ENCODE measurements around the gene LNX2. TPM values are rescaled to one million over a fixed set of nuclear protein-coding genes. Genes with fewer than 3 reads are reported as not detected.

LNX2 gene
- polyA plus RNA-seq, 2 donors = 5.5 to 6.1 TPM

- 93 to 94% methylated on average over 11 of the region's 11 CpGs for WGBS, 2 donors
Observed at GRCh38 chr13:27562457-27562856, 57.9 kb downstream of the LNX2 start.

DNA sequence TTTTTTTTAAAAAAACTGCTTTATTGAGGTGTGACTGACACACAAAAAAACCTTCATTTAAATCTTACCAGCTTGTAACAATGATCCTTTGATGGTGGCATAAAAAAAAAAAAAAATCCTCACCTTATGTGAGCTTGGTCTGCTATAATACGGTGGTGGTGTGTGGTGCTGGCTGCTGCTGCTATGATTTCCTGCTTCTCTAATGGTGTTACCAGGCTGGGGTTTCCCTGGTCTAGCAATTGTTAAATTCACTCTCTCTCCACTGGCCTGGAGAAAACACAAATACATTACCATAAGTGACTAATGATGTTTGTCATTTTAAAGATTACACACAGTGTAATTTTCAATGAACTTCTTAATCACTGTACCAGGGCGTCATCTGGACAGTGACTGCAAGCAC, 60.6 kb downstream of the LNX2 start:
- Histone ChIP-seq H3K36me3 (ENCODE audit: control insufficient read depth in 2 of 2, insufficient read depth in 2 of 2, low read length in 1 of 2) (peaks cover 0 to 8% of the 10 kb centered on the region in 2 donors), H3K27ac (ENCODE audit: low read depth in 2 of 2, low read length in 1 of 2) (no peak overlapping the region), H3K9me3 (ENCODE audit: control insufficient read depth in 2 of 2, insufficient read depth in 1 of 2, low read depth in 1 of 2, low read length in 1 of 2) (no peaks in the 10 kb centered on the region), H3K27me3 (ENCODE audit: control insufficient read depth in 1 of 2, insufficient read depth in 2 of 2, low read length in 2 of 2) (no peaks in the 10 kb centered on the region), H3K4me1 (ENCODE audit: control insufficient read depth in 2 of 2, insufficient read depth in 2 of 2, low read length in 1 of 2) (no peaks in the 10 kb centered on the region), H3K4me3 (ENCODE audit: low read depth in 1 of 2, low read length in 2 of 2) (no peak overlapping the region)
- WGBS, 2 donors = 63 to 73% methylated on average over 2 of the region's 2 CpGs

More at GRCh38 chr13:27562457-27562856, 57.9 kb downstream of the LNX2 start:
- Histone ChIP-seq H3K27ac (ENCODE audit: low read depth in 2 of 2, low read length in 1 of 2) (no peak overlapping the region), H3K9me3 (ENCODE audit: control insufficient read depth in 2 of 2, insufficient read depth in 1 of 2, low read depth in 1 of 2, low read length in 1 of 2) (no peaks in the 10 kb centered on the region), H3K4me1 (ENCODE audit: control insufficient read depth in 2 of 2, insufficient read depth in 2 of 2, low read length in 1 of 2) (no peaks in the 10 kb centered on the region), H3K36me3 (ENCODE audit: control insufficient read depth in 2 of 2, insufficient read depth in 2 of 2, low read length in 1 of 2) (peaks cover 0 to 6% of the 10 kb centered on the region in 2 donors), H3K4me3 (ENCODE audit: low read depth in 1 of 2, low read length in 2 of 2) (no peak overlapping the region), H3K27me3 (ENCODE audit: control insufficient read depth in 1 of 2, insufficient read depth in 2 of 2, low read length in 2 of 2) (no peaks in the 10 kb centered on the region)

DNA sequence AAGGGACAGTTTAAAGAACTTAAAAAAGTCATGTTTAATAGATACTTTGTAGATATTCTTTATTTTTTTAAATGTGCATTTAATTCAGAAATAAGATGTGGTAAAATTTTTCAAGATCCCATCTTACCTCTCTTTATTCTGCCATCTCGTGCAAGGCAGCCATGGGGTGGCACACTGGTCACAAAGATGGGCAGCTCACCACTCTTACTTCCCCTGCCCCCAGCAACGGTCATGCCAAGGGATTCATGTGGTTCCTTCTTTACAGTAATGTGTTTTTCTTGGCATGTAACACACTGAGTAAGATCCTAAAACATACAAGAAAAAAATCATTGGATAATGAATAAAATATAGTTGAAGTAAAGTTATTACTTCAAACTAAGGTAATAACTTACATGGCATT, 64.2 kb downstream of the LNX2 start:
- H3K27me3 ChIP-seq (ENCODE audit: control insufficient read depth in 1 of 2, insufficient read depth in 2 of 2, low read length in 2 of 2) = no peaks in the 10 kb centered on the region
- H3K9me3 ChIP-seq (ENCODE audit: control insufficient read depth in 2 of 2, insufficient read depth in 1 of 2, low read depth in 1 of 2, low read length in 1 of 2) = no peaks in the 10 kb centered on the region
- H3K36me3 ChIP-seq (ENCODE audit: control insufficient read depth in 2 of 2, insufficient read depth in 2 of 2, low read length in 1 of 2) = peaks cover 4 to 11% of the 10 kb centered on the region in 2 donors
- no peaks in the 10 kb centered on the region for H3K4me1 ChIP-seq (ENCODE audit: control insufficient read depth in 2 of 2, insufficient read depth in 2 of 2, low read length in 1 of 2)
- H3K4me3 ChIP-seq (ENCODE audit: low read depth in 1 of 2, low read length in 2 of 2) = no peak overlapping the region
- 55 to 61% methylated on average over 2 of the region's 2 CpGs for WGBS, 2 donors
- H3K27ac ChIP-seq (ENCODE audit: low read depth in 2 of 2, low read length in 1 of 2) = no peak overlapping the region

GRCh38 chr13:27551562-27551961, 68.8 kb downstream of the LNX2 start:
- WGBS, 2 donors = 78 to 92% methylated on average over 4 of the region's 4 CpGs
- no peak overlapping the region for H3K27ac ChIP-seq (ENCODE audit: low read depth in 2 of 2, low read length in 1 of 2)
- no peak overlapping the region for H3K4me3 ChIP-seq (ENCODE audit: low read depth in 1 of 2, low read length in 2 of 2)
- no peaks in the 10 kb centered on the region for H3K4me1 ChIP-seq (ENCODE audit: control insufficient read depth in 2 of 2, insufficient read depth in 2 of 2, low read length in 1 of 2)
- H3K36me3 ChIP-seq (ENCODE audit: control insufficient read depth in 2 of 2, insufficient read depth in 2 of 2, low read length in 1 of 2) = peaks cover 9 to 13% of the 10 kb centered on the region in 2 donors
- no peaks in the 10 kb centered on the region for H3K27me3 ChIP-seq (ENCODE audit: control insufficient read depth in 1 of 2, insufficient read depth in 2 of 2, low read length in 2 of 2)
- no peaks in the 10 kb centered on the region for H3K9me3 ChIP-seq (ENCODE audit: control insufficient read depth in 2 of 2, insufficient read depth in 1 of 2, low read depth in 1 of 2, low read length in 1 of 2)

DNA sequence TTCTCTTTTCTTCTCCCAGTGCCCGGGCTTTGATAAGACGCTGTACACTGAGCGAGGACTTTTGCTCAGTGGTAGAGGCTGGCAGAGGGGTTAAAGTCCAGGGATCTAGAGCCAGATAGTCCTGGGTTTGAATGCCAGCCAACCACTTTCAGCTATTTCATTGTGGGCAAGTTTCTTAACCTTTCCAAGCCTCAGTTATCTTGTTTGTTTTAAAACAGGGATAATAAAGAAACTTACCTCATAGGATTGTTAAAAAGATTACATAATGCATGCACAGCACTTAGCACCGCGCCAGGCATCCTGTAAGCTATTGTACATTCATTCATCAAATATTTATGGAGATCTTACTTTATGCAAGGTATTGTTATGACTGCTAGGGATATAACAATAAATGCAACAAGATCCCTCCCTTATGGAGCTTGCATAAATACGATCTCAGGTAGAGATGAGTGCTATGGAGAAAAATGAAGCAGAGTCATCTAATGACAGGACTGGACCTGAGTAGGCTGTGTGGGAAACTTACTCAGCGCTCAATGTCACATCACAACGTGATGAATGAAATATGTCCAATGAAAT, 70.8 kb downstream of the LNX2 start:
- H3K9me3 ChIP-seq (ENCODE audit: control insufficient read depth in 2 of 2, insufficient read depth in 1 of 2, low read depth in 1 of 2, low read length in 1 of 2) = no peaks in the 10 kb centered on the region
- 71 to 90% methylated on average over 8 of the region's 8 CpGs for WGBS, 2 donors
- no peak overlapping the region for H3K27ac ChIP-seq (ENCODE audit: low read depth in 2 of 2, low read length in 1 of 2)
- H3K4me3 ChIP-seq (ENCODE audit: low read depth in 1 of 2, low read length in 2 of 2) = no peak overlapping the region
- H3K36me3 ChIP-seq (ENCODE audit: control insufficient read depth in 2 of 2, insufficient read depth in 2 of 2, low read length in 1 of 2) = peaks cover 9% of the 10 kb centered on the region in 2 donors
- no peaks in the 10 kb centered on the region for H3K27me3 ChIP-seq (ENCODE audit: control insufficient read depth in 1 of 2, insufficient read depth in 2 of 2, low read length in 2 of 2)
- H3K4me1 ChIP-seq (ENCODE audit: control insufficient read depth in 2 of 2, insufficient read depth in 2 of 2, low read length in 1 of 2) = no peaks in the 10 kb centered on the region

DNA sequence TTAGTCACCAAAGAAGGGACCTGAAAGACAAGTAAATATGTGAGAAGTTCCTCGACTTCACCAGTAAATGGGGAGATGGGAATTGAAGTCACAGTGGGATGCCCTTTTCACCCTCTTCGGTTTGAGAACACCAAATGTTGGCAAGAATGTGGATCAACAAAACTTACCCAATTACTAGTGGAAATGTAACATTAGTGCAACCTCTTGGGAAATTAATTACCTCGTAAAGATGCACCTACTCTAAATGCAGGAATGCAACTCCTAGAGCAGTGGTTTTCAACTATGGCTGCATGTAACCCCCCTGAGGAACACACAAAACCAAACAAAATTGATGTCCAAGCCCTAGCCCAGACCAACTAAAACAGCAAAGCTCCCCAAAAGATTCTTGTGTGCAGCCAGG, 78.1 kb downstream of the LNX2 start:
- Histone ChIP-seq H3K9me3 (ENCODE audit: control insufficient read depth in 2 of 2, insufficient read depth in 1 of 2, low read depth in 1 of 2, low read length in 1 of 2) (no peaks in the 10 kb centered on the region), H3K4me1 (ENCODE audit: control insufficient read depth in 2 of 2, insufficient read depth in 2 of 2, low read length in 1 of 2) (no peaks in the 10 kb centered on the region), H3K36me3 (ENCODE audit: control insufficient read depth in 2 of 2, insufficient read depth in 2 of 2, low read length in 1 of 2) (no peaks in the 10 kb centered on the region), H3K4me3 (ENCODE audit: low read depth in 1 of 2, low read length in 2 of 2) (no peak overlapping the region), H3K27me3 (ENCODE audit: control insufficient read depth in 1 of 2, insufficient read depth in 2 of 2, low read length in 2 of 2) (no peaks in the 10 kb centered on the region), H3K27ac (ENCODE audit: low read depth in 2 of 2, low read length in 1 of 2) (no peak overlapping the region)
- 83 to 84% methylated on average over 3 of the region's 3 CpGs for WGBS, 2 donors

DNA sequence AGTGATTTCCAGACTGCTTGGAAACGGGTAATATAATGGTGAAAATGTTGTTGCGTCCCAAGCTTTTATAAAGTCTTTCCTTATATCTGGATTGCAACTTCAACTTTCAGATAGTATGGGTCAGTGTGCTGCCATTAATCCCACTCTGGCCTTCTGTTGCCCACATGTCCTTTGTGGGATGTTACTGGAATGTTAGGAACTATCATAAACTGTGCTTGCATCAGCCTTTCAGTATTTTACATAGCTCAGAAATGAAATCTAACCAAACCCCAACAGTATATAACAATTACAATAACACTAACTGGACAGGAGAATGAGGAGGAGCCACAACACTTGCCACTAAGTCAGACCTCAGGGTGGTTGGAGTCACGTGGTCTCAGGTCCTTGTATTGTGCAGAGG, 78.9 kb downstream of the LNX2 start:
- H3K36me3 ChIP-seq (ENCODE audit: control insufficient read depth in 2 of 2, insufficient read depth in 2 of 2, low read length in 1 of 2) = no peaks in the 10 kb centered on the region
- no peaks in the 10 kb centered on the region for H3K9me3 ChIP-seq (ENCODE audit: control insufficient read depth in 2 of 2, insufficient read depth in 1 of 2, low read depth in 1 of 2, low read length in 1 of 2)
- 91 to 94% methylated on average over 3 of the region's 3 CpGs for WGBS, 2 donors
- H3K27me3 ChIP-seq (ENCODE audit: control insufficient read depth in 1 of 2, insufficient read depth in 2 of 2, low read length in 2 of 2) = no peaks in the 10 kb centered on the region
- H3K4me3 ChIP-seq (ENCODE audit: low read depth in 1 of 2, low read length in 2 of 2) = no peak overlapping the region
- H3K4me1 ChIP-seq (ENCODE audit: control insufficient read depth in 2 of 2, insufficient read depth in 2 of 2, low read length in 1 of 2) = no peaks in the 10 kb centered on the region
- H3K27ac ChIP-seq (ENCODE audit: low read depth in 2 of 2, low read length in 1 of 2) = no peak overlapping the region

DNA sequence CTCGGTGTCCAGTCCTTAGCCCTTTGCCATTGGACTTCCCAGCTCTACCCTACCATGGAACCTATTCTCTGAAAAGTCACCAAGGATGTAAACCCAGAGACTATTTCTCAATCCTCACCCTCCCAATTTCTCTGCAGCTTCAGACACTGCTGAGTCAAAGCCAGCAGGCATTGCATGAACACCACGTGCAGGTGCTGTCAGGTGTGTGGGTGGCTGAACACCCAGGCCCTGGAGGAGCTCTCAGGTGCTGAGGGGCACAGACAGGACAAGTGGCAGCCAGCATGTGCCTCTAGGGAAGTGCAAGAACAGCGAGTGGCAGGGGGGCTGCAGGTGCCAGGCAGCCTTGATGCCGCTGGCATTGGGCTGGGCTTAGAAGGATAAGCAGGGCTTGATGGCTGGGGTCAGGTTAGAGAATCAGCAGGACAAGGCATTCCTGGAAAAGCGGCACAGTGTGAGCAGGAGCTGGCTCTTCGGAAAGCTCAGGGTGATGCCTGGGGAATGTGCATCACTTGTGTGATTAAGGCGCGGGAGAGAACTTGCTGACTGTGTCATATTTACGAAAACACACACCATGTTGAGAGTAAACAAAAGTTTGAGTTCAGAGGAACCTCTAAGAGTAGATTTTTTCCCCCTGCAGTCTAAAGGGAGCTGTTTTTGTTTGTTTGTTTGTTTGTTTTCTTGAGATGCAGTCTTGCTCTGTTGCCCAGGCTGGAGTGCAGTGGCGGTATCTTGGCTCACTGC, 83.8 kb downstream of the LNX2 start:
- 81 to 85% methylated on average over 10 of the region's 10 CpGs for WGBS, 2 donors
- Histone ChIP-seq H3K36me3 (ENCODE audit: control insufficient read depth in 2 of 2, insufficient read depth in 2 of 2, low read length in 1 of 2) (no peaks in the 10 kb centered on the region), H3K4me3 (ENCODE audit: low read depth in 1 of 2, low read length in 2 of 2) (no peak overlapping the region), H3K4me1 (ENCODE audit: control insufficient read depth in 2 of 2, insufficient read depth in 2 of 2, low read length in 1 of 2) (peaks cover 0 to 2% of the 10 kb centered on the region in 2 donors), H3K27ac (ENCODE audit: low read depth in 2 of 2, low read length in 1 of 2) (no peak overlapping the region), H3K27me3 (ENCODE audit: control insufficient read depth in 1 of 2, insufficient read depth in 2 of 2, low read length in 2 of 2) (no peaks in the 10 kb centered on the region), H3K9me3 (ENCODE audit: control insufficient read depth in 2 of 2, insufficient read depth in 1 of 2, low read depth in 1 of 2, low read length in 1 of 2) (no peaks in the 10 kb centered on the region)

GRCh38 chr13:27535546-27535945, 84.8 kb downstream of the LNX2 start:
- 67 to 77% methylated on average over 8 of the region's 8 CpGs for WGBS, 2 donors
- Histone ChIP-seq H3K4me1 (ENCODE audit: control insufficient read depth in 2 of 2, insufficient read depth in 2 of 2, low read length in 1 of 2) (peaks cover 0 to 2% of the 10 kb centered on the region in 2 donors), H3K27ac (ENCODE audit: low read depth in 2 of 2, low read length in 1 of 2) (no peak overlapping the region), H3K4me3 (ENCODE audit: low read depth in 1 of 2, low read length in 2 of 2) (no peak overlapping the region), H3K27me3 (ENCODE audit: control insufficient read depth in 1 of 2, insufficient read depth in 2 of 2, low read length in 2 of 2) (no peaks in the 10 kb centered on the region), H3K9me3 (ENCODE audit: control insufficient read depth in 2 of 2, insufficient read depth in 1 of 2, low read depth in 1 of 2, low read length in 1 of 2) (no peaks in the 10 kb centered on the region), H3K36me3 (ENCODE audit: control insufficient read depth in 2 of 2, insufficient read depth in 2 of 2, low read length in 1 of 2) (no peaks in the 10 kb centered on the region)

DNA sequence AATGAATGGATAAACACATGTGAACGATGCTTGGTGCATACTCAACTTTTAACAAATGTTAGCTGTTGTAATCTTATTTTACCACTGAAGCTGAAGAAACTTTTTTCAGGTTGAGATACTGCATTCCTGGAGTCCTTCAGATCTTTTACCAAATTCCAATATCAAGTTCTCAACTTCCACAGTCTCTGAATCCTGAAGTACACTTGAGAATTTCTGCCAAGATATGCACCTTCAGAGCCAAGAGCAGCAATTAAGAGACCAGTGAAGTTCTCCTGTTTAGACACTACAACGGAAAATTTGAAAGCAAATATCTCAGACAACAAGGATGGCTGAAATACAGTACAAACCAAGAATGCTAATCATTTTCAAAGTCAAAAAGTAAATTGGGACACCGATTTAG, 85.3 kb downstream of the LNX2 start:
- 62 to 72% methylated on average over 3 of the region's 3 CpGs for WGBS, 2 donors
- Histone ChIP-seq H3K27me3 (ENCODE audit: control insufficient read depth in 1 of 2, insufficient read depth in 2 of 2, low read length in 2 of 2) (no peaks in the 10 kb centered on the region), H3K27ac (ENCODE audit: low read depth in 2 of 2, low read length in 1 of 2) (no peak overlapping the region), H3K9me3 (ENCODE audit: control insufficient read depth in 2 of 2, insufficient read depth in 1 of 2, low read depth in 1 of 2, low read length in 1 of 2) (no peaks in the 10 kb centered on the region), H3K4me1 (ENCODE audit: control insufficient read depth in 2 of 2, insufficient read depth in 2 of 2, low read length in 1 of 2) (peaks cover 0 to 2% of the 10 kb centered on the region in 2 donors), H3K4me3 (ENCODE audit: low read depth in 1 of 2, low read length in 2 of 2) (no peak overlapping the region), H3K36me3 (ENCODE audit: control insufficient read depth in 2 of 2, insufficient read depth in 2 of 2, low read length in 1 of 2) (no peaks in the 10 kb centered on the region)

Data from esophagus (tissue), 2 donors.